Measurements from ENCODE around the gene TPPP.
"Not testable (repeated sequence)": the region's sequence is repeated elsewhere in the genome, so short reads cannot be mapped to it uniquely, and the experiment has no call there.

The TPPP gene

DNA sequence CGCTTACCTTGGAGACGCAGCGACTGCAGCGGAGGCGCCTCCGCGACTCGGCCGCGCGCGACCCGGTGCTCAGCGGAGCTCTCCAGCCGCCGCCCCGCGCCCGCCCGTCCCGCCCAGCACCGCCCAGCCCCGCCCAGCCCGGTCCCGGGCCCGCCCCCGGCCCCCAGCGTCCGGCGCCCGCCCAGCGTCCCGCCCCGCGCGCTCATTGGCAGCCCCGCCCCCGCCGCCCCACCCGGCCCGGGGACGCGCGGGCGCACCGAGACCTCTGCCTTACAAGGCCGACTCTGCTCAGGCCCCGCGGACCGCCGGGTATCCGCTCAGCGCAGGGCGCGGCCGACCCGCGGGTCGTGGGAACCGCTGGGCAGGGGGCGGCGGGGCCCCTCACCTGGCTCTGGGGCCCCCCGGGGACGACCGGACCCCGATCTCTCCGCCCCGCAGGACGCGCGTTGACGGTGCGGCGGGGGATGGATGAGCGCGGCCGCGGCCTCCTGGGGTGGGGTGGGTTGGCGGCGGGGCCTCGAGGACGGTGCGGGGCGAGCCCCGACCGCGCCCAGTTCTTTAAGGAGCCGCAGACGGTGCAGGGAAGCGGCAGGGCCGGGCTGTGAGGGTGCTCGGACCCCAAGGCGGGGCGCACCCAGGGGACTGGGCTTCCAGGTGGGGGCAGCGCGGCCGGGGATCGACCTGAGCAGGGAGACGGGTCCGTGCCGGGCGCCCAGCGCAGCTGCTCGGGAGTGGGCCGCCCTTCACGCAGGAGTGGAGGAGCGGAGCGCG lies at the start of gene TPPP:
Gene TPPP, minus strand, starts transcription at position 82 of the 771 bp plus-strand sequence. CDS start 15,292 bp downstream, outside the sequence.
- not testable (repeated sequence) for DNase-seq (ENCODE audit: low read depth in 2 of 2)

DNA sequence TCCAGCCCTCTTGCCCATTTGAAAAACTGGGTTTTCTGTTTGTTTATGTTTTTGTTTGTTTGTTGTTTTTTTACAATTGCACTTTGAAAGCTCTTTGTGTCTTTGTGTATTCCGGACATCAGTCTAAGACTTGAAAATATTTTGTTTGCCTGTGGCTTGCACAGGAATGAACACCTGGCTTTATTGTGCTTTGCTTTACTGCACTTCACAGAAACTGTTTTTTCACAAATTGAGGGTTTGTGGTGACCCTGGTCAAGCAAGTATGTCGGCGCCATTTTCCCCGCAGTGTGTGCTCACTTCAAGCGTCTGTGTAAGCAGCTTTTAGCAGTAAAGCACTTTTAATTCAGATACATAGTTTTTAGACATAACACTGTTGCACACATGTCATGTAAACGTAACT lies 49.1 kb upstream of the TPPP start:
- DNase-seq (ENCODE audit: low read depth in 2 of 2), result not testable (repeated sequence)

GRCh38 chr5:734145-734544 lies 41.0 kb upstream of the TPPP start:
- DNase-seq (ENCODE audit: low read depth in 2 of 2), result not testable (repeated sequence)

DNA sequence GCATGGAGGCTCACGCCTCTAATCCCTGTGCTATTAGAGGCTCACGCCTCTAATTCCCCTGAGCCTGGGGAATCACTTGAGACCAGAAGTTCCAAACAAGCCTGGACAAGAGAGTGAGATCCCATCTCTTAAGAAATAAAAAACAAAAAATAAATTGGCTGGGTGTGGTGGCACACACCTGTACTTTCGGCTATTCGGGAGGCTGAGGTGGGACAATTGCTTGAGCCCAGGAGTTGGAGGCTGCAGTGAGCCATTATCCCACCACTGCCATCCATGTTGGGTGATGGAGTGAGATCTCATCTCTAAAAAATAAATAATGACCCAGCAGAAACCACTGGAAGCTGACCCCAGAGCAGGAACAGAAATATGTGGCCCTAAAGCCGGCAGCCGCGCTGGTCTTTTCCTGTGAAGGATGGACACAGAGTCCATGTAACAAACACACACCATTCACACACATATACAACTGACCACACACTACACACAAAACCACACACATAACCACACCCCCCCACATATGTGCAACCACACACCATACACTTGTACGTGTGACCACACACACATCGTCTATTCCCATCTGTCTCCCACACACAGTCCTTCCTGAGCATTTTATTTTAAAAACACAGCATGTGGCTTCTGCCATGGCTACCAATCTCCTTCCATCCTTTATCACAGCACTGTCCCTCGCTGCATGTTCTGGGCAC lies 39.8 kb upstream of the TPPP start:
- not testable (repeated sequence) for DNase-seq (ENCODE audit: low read depth in 2 of 2)

DNA sequence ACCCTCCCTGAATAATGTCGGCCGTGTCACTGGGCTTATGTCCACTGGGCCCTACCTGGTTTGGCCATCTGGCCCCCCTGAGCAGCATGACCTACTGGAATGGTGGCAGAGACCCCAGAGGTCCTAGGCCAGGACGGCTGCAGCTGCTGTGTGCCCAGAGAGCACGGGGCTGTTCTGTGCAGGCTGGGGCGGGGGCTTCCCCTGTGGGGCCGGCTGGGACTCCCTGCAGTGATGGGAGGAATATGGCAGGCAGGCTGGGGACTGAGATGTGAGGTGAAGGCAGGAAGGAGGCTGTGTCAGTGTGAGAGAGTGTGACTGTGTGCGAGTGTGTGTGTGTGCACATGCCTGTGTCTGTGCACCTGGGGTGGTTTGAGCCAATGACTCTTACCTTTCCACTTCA lies 36.1 kb upstream of the TPPP start:
- DNase-seq (ENCODE audit: low read depth in 2 of 2), result not testable (repeated sequence)

DNA sequence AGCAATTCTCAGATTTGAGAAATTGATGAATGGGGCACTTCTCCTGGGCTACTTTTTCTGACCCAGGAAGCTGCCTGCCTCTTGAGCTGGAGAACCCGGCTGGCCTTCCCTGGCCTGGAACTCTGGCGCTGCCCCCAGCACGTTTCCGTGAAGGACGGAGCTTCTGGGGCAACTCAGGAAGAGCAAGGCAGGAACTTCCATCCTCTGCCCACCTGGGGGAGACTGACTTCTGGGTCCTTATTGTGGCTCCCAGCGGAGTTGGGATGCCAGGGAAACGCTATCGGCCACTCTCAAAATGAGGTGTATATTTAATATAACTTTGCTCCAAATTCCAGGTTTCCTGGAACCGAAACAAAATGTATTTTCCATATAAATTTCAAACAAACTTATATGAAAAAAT lies 33.9 kb upstream of the TPPP start:
- DNase-seq (ENCODE audit: low read depth in 2 of 2), result not testable (repeated sequence)

DNA sequence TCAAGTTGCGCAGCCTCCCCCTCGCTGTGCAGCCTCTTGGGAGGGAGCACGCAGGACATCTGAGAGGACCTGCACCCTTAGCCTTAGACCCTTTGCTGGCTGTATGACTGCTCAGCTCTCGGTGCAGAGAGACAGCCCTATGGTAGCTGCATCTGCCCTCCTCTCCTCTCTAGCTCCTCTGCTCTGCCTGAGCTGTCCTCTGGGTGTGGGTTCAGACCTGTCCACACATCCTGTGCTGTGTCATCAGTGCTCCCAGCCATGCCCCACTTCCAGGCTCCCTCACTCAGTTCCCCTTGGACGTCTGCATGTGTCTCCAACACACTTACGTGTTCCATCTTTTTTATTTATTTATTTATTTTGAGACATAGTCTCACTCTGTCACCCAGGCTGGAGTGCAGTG lies 30.7 kb upstream of the TPPP start:
- DNase-seq (ENCODE audit: low read depth in 2 of 2), result not testable (repeated sequence)

DNA sequence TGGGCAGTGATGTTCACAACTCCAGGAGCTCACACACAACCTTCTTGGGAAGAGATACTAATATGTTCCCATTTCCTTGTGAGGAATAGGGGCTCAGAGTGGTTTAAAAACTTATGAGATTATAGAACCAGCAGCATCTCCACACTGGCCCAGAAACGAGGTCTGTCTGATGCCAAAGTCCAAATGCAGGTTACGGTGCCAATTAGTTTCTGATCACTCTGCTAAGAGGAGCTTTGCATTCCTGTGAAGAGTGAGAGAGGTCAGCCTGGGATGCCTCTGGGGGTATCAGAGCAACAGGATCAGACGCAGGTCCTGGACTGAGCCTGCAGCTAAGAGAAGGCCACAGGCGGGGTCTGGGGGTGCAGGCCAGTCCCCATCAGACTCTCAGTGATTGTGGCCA lies 30.2 kb upstream of the TPPP start:
- DNase-seq (ENCODE audit: low read depth in 2 of 2), result not testable (repeated sequence)

- DNase-seq (ENCODE audit: low read depth in 2 of 2), result not testable (repeated sequence)
Observed at GRCh38 chr5:719379-719778, 26.2 kb upstream of the TPPP start.

DNA sequence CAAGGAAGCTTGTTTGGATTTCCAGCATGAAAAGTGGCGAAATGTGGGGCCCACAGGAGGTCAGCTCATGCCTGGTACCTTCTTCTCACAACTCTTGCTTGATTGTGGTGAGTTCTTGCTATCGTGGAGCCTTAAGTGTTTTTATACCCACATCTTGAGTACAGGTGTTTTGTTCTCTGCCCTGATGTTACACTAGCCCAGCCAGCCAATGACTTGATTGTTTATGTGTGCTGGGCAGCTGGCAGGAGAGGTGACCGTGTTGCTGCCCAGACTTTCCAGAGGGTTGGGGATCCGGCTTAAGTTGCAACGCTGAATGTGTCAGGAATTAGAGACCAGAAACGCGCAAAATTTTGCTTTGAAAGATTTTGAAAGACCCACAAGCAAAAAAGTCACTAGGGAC lies 24.0 kb upstream of the TPPP start:
- no peak for DNase-seq (ENCODE audit: low read depth in 2 of 2)

DNA sequence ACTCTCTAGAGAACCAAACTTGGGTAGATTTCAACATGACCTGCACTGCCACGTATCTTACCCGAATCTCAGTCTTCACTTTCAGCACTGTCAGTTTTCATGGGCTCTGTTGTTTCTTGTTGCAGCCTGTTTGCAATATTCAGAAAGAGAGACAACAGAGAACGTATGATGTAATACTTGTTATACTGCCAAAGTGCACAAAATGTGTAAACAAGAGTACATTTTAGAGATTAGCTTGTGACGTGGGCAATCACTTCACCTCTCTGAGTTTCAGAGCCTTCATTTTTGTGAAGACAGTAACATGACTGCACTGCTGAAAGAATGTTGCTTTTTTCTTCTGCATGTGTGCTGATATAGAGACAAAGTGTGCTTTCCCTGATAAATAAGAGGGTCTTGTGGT lies 23.6 kb upstream of the TPPP start:
- not testable (repeated sequence) for DNase-seq (ENCODE audit: low read depth in 2 of 2)

DNA sequence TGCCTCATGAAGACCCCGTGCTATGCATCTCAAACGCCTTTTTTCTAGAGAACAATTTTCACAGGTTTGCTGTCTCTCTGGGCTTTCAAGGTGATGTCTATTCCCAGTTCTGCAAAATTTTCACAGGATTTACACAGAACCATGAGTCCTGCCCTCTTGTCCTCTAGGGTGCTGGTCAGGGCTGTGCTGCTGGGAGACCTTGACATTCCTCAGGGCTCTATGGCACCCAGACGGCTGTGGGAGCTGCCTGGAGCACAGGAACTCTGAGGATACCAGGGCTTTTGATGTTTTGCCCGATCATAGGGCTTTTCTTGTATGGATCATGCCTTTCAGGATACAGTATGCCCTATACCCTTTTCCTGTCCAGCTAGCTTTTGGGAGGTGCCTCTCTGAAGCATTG lies 22.5 kb upstream of the TPPP start:
- DNase-seq (ENCODE audit: low read depth in 2 of 2), result not testable (repeated sequence)

- DNase-seq (ENCODE audit: low read depth in 2 of 2), result not testable (repeated sequence)
Observed at GRCh38 chr5:714215-715118, 21.3 kb upstream of the TPPP start.

DNA sequence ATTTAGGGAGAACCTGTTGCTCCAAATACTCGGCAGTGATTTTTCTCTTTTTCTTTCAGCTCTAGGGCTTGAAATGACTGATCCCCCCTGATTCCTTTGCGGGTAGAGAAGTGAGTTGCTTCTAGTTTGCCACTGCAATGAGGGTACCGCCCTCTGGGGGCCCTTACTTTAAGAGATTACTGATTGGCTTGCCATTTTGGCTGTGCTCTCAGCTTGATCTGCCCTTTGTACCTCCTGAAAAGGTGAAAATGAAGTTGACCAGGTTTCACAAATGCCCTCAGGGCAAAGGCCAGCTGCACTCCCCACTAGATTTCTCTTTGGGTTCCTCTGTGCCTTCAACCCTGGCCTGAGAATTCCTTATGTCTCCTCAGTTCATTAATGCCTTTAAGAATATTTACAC lies 20.5 kb upstream of the TPPP start:
- not testable (repeated sequence) for DNase-seq (ENCODE audit: low read depth in 2 of 2)

DNA sequence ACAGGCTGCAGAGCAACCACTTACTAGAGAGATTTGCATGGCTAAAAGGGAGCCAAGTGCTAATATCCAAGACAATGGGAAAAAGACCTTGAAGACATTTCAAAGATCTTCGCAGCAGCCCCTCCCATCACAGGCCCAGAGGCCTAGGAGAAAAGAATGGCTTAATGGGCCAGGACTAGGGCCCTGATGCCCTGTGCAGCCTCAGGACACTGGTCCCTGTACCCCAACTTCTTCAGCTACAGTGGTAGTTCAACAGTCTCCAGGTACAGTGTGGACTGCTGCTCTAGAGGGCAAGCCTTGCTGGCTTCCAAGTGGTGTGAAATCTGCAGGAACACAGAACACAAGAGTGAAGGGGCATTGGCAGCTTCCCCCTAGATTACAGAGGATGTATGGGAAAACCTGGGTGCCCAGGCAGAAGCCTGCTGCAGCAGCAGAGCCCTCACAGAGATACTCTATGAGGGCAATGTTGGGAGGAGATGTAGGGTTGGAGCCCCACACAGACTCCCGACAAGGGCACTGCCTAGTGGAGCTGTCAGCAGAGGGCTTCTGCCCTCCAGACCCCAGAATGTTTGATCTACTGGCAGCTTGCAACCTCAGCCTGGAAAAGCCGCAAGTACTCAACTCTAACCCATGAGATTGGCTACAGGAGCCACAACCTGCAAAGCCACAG lies 15.8 kb upstream of the TPPP start:
- not testable (repeated sequence) for DNase-seq (ENCODE audit: low read depth in 2 of 2)

- DNase-seq (ENCODE audit: low read depth in 2 of 2), result not testable (repeated sequence)
Observed at GRCh38 chr5:708374-708773, 15.2 kb upstream of the TPPP start.

DNA sequence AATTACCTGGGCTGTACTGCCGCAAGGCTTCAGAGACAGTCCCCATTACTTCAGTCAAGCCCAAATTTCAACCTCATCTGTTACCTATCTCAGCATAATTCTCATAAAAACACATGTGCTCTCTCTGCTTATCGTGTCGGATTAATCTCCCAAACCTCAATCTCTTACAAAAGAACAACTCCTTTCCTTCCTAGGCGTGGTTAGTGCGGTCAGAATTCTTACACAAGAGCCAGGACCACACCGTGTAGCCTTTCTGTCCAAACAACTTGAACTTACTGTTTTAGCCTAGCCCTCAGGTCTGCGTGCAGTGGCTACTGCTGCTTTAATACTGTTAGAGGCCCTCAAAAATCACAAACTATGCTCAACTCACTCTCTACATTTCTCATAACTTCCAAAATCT lies 13.0 kb upstream of the TPPP start:
- not testable (repeated sequence) for DNase-seq (ENCODE audit: low read depth in 2 of 2)

- DNase-seq (ENCODE audit: low read depth in 2 of 2), result not testable (repeated sequence)
Observed at GRCh38 chr5:696753-697702, 3.9 kb upstream of the TPPP start.

GRCh38 chr5:696191-696590 lies 3.0 kb upstream of the TPPP start:
- not testable (repeated sequence) for DNase-seq (ENCODE audit: low read depth in 2 of 2)

DNA sequence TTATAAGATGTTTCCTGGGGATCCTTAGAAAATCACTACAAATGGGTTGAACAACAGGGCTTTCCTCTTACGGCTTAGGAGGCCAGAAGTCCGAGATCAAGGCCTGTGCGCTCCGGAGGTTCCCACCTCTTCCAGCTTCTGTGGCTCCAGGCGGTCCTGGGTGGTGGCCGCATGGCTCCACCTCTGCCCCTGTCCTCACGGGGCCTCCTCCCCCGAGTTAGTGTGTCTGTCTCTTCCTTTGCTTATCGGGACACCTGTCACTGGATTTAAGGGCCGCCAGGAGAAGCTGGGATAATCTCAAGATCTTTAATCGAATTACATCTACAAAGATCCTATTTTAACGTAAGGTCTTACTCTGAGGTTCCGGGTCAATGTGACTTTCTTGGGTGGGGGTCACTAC lies 2.3 kb upstream of the TPPP start:
- not testable (repeated sequence) for DNase-seq (ENCODE audit: low read depth in 2 of 2)

Data from fibroblast of skin of left biceps (primary cell).